GM18870 (cell line): ENCODE measurements around the gene SNX13.
"Not testable (repeated sequence)": the region's sequence is repeated elsewhere in the genome, so short reads cannot be mapped to it uniquely, and the experiment has no call there.

Source experiments
- ATAC-seq: cut with Tn5 transposase; IDR thresholded peaks from one replicate; pipeline ENCODE4 v1.9.1; 2021; ENCODE audit warnings: moderate library complexity; ENCODE audit not compliant: unreplicated experiment

SNX13 gene

DNA sequence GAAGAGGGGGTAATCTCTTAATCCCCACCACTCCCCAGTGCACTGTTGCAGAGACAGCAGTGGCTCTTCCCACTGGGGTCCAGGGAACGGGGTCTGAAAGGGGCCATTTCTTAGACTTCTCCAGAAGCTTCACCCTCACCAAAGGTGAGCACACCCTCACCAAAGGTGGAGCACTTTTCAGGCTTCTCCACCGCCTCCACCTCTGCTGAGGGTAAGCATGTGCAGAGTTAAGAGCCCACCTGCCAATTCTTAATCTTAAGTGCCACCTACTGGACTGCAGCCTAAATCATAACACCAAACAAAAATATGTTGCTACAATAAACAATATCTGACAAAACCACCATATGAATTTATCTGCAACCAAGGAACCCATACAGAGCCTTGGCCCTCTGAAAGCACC lies 27.0 kb downstream of the SNX13 start:
- no peak for ATAC-seq

DNA sequence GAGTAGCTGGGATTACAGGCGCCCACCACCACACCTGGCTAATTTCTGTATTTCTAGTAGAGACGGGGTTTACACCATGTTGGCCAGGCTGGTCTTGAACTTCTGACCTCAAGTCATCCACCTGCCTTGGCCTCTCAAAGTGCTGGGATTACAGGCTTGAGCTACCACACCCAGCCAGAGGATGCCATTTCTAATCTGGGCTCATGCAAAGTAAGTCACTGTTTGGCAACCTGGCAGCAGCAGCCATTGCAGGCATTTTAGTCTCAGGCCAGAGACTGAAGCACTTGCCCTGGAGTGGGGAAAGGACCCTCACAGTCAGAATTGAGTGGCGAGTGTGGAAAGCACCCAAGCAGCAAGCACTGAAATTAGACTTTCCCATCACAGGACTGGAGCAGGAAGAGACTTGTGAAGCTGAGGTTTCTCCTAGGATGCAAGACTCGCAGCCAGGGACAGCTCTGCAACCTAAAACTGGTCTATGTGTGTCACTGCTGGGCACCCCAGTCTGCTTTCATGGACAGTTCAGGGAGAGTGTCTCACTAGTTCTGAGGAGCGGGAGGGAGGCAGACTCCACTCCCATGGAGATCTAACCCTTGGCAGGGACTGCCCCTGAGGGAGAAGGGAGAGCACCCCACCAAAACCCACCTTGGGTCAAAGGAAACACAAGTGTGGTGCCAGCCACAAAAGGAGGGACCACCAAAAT lies 27.6 kb downstream of the SNX13 start:
- no peak for ATAC-seq

DNA sequence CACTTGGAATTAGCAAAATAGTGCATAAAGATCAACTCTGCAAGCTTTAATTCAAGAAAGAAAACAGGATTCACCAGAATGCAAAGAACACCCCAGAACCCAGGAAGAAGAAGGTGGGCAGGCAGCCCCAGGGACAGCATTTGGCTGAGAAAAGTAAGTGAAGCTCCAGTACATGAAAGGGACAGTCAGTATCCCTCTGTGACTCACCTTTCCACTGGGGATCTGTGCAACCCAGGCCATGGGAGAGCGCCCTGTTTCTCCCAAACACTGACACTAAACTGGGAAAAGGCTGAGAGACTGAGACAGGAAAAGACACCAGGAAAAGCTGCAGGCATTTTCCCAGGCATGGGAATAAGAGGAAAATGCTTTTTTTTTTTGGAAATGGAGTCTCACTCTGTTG lies 28.2 kb downstream of the SNX13 start:
- ATAC-seq: no peak

DNA sequence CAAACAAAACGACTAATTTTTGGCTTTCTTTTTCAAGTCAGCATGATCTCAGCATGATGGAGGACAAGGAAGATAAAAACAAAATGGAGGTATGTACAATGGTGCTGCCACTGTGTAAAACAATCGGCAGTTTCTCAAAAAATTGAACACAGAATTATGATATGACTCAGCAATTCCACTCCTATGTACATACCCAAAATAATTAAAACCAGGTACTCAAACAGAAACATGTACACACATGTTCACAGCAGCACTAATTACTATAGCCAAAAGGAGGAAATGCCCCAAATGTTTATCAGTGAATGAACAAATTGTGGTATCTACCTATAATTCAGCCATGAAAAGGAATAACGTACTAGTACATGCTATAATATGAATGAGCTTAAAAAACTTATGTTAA lies 29.9 kb downstream of the SNX13 start:
- ATAC-seq: no peak

DNA sequence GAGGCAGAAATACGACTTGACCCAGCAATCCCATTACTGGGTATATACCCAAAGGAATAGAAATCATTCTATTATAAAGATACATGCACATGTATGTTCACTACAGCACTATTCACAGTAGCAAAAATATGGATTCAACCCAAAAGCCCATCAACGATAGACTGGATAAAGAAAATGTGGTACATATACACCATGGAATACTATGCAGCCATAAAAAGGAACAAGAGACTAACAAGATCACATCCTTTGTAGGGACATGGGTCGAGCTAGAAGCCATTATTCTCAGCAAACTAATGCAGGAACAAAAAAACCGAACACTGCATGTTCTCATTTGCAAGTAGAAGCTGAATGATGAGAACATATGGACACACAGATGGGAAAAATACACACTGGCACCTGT lies 31.0 kb downstream of the SNX13 start:
- ATAC-seq: not testable (repeated sequence)

DNA sequence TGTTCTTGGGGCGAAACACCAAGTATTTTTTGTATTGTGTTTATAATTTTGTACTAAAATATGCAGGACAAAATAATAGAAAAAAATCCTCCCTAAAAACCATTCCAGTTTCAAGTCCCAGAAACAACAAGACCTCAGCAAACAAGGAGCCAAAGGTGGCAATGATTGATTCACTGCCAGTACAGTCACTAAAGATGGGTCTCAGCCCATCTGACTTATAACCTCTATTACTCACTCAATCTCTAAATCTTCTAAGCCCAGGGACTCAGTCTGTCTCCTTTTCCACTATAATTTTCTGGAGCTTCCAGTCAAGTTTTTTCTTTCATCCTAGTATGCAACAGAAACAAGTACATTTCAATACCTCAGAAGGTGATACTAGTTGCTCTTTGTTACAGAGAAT lies 33.3 kb downstream of the SNX13 start:
- ATAC-seq: no peak

DNA sequence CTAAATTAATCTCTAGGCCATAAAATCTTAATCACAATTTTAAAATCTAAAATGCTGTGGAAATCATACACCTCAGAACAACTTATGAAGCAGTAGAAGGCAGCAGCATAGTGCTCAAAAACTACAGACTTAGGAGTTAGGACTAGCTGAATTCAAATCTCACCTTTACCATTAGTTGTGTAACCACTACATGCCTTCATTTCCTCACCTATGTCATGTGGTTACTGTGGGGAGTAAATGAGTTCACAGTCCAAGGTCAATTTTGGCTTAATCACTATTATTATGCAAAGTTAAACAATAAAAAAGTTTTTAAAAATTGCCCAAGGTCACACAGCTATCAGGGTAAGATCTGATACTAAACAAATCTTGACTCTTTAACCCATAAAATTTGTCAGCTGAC lies 37.0 kb downstream of the SNX13 start:
- ATAC-seq: no peak

DNA sequence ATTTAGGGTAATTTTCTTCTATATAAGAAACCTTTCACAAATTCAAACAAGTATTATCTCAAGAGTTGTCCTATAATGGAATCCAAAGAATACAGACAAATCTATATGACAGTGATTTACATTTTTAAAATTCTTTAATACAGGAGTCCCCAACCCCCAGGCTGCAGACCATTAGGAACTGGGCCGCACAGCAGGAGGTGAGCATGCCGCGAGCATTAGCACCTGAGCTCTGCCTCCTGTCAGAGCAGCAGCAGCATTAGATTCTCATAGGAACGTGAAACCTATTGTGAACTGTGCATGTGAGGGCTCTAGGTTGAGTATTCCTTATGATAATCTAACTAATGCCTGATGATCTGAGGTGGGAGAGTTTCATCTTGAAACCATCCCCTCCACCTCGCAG lies 37.7 kb downstream of the SNX13 start:
- no peak for ATAC-seq

DNA sequence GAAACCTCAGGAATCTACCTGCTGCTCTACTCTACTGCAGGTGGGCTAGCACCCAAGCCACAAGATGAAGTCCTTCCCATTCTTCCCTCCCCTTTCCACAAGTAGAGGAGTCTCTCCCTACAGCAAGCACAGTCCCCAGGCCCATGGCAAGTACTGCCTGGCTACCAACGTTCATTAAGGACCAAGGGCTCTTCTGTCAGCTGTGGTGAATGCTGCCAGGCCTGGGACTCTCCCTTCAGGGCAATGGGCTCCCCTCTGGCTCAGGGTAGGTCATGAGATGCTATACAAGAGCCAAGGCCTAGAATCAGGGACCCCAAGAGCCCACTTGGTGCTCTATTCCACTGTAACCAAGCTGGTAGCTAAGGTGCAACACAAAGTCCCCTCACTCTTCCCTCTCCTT lies 39.8 kb downstream of the SNX13 start:
- no peak for ATAC-seq

DNA sequence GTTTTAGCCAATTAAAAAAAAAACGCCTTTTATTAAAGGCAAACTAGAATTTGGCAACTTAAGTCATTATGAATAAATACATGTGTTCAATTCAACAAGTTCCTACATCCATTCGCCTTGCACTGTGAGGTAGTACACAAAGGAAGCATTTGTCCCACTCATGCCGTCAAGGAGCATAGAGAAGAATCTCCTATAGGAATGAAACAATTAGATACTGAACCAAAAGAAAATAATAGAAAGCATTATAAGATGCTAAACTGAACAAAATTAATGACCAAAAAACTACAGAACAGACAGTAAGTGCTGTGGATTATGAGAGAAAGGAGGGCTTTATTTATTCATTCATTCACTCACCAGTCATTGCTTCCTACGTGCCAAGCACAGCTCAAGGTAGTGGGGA lies 42.2 kb downstream of the SNX13 start:
- ATAC-seq: no peak

DNA sequence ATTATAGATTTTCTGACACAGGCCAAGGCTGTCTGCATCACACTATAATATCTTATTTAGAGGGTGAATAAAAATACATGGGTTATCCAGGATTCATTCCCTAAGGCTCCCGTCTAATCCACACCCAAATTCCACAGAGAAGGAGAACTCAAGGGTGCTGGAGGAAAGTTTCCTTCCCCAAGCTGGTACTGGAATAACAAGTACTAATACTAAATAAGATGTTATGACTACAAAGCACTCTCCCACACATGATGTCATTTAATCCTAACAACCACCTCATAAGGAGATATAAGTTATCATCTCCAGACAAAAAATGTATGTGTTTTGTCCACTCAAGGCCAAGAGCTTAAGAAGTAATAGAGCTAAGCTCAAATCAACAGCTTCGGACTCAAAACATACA lies 53.0 kb downstream of the SNX13 start:
- ATAC-seq: no peak

DNA sequence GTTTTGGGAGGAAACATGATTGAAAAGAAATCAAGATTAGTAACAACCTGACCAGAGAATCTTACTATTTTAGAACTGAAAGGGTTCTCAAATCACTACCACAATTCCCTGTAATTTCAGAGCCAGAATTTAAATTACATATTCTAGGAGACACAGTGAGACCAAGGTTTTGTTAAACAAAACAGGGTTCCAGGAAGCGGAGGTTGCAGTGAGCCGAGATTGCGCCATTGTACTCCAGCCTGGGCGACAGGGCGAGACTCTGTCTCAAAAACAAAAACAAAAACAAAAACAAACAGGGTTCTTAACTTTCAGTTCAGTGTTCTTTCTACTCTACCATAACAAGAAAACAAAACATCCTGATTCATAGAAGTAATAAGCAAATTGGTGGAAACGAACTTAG lies 57.6 kb downstream of the SNX13 start:
- no peak for ATAC-seq

DNA sequence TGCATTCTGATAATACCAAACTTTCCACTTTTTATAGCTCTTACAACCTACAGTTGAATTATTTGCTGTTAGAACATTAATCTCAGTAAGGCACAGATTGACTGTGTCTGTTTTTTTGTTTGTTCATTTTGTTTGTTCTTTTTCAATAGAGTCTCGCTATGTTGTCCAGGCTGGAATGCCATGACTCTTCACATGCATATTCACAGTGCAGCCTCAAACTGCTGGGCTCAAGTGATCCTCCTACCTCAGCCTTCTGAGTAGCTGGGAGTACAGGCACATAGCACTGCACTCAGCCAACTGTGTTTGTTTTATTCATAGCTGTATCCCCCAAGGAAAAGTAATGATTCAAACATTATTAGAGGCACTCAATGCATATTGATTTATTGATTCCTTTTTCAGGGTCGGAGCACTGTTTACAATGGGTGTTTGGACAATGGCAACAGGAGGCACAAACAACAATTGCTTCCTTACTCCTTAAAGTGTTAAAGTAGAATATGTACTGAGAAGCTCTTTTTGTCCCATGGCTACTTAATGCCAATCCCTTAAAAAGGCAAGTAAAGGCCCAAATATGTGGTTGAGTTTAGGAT lies 61.1 kb downstream of the SNX13 start:
- ATAC-seq: no peak

DNA sequence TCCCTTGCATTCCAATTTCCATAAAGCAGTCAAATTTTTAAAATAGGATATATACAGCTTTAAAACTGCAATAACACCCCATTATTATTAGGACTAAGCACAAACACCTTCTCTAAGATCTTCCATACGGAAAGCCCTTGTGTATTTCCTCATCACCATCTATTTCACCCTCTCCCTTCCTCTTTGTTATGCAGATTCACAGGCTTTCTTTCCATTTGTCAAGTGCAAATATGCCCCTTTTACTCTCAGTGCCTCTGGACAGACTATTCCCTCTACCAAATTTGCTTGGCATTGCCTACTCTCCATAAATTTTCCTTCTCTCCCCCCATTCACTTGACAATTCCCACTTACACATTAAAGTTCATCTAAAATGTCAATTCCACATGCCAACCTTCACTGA lies 61.7 kb downstream of the SNX13 start:
- ATAC-seq: no peak

DNA sequence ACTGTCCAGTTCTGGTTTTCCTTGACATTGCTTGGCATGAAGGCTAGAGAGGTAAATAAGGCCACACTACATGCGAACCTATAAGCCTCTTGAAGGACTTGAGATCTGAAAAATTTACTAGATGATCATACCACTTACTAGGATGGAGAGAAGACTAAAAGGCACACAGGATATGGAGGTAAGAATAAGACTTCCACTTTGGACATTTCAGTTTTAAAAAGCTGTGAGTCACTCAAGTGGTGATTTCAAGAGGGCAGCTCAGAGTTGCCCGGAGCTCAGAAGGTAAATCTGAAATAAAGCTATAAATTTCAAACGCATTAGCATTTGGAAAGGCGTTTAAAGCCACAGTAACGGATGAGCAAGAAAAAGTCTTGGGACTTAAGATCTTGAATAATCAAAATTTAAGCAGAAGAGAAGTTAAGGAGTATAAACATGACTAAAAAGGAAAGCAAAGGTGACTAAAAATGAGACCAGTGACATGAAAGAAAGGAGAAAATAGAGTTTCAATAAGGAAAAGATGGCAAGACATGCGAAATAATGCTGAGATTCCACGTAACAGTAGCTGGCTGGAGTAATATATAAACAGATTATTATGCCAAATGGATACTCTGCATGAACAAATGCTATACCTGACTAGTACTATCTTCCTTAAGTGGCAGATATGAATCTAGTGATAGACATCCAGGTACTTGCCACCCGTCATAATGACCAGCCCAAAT lies 68.3 kb downstream of the SNX13 start:
- no peak for ATAC-seq

DNA sequence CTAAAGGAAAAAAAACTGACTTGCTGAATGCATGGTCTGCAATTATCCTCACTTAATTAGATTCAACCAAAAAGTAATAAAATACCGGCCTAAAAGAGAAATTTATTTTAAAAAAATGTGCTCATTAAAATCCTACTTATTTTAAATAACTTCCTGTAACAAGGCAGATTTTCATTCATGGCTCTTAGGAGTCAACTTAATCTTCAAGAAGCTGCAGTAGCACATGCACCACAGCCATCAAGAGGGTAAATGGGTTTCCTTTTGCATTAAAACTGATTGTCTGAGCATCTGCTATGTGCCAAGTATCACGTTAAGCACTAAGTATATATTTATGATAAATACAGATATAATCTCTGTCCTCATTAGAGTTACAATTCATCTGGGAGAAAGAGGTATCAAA lies 69.9 kb downstream of the SNX13 start:
- ATAC-seq: no peak

DNA sequence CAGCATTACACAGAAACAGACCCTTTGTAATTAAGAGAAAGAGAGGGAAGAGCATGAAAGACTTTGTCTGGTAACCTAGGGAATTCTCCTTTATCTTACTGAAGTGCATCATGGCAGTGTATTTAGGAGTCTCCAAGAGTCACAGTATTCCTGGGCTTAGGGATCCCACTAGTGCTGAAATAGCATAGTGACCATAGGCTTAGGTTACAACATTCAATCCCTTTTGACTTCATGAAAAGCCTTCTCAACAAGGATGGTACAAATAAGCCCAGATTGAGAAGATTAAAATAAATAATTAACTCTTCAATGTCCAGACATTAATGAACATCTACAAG lies 76.5 kb downstream of the SNX13 start:
- no peak for ATAC-seq

DNA sequence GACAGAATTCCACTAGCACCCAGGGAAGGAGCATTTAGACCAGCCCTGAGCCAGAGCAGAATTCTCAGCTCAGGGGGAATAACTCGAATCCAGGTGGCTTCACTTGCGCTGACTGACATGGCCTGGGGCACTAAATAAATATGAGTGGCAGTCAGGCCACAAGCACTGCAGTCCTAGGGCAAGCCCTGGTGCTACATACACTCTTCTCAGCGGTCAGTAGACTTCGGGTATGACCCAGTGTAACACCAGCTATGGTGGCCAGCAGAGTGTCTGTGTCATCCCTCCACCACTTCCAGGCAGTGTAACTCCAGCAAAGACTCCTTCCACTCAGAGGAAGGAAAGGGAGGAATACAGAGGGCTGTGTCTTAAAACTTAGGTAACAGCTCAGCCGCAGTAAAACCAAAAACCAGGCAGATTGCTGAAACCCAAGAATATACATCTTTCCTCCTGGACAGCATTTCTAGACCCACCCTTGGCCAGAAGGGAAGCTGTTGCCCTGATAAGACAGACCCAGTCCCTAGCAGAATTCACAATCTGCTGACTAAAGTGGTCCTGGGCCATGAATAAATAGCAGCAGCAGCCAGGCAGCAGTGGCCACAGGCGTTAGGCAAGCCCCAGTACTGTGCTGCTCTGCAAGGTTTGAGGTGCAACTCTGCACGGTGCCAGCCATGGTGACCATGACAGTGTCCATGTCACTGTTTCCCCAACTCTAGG lies 77.0 kb downstream of the SNX13 start:
- no peak for ATAC-seq

DNA sequence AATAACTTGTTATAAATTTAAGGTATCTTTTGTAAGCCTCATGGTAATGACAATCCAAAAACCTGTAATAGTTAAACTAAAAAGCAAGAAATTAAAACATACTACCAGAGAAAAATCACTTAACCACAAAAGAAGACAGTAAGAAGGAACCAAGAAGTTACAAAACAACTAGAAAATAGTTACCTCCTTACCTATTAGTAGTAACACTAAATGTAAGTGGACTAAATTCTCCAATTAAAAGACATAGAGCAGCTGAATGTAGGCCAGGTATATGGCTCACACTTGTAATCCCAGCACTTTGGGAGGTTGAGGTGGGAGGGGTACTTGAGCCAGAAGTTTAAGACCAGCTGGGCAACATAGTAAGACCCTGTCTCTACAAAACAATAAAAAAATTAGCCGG lies 84.0 kb downstream of the SNX13 start:
- ATAC-seq: no peak

DNA sequence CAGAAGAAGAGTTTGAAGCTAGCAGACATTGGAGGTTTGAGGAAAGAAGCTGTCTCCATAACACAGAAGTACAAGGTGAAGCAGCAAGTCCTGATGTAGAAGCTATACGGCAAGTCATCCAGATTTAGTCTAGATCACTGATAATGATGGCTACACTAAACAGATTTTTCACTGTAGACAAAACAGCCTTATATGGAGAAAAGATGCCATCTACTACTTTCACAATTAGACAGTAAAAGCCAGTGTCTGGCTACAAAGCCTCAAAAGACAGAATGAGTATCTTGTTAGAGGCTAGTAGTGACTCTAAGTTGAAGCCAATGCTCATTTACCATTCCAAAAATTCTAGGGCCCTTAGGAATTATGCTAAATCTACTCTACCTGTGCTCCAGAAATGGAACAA lies 85.1 kb downstream of the SNX13 start:
- no peak for ATAC-seq

DNA sequence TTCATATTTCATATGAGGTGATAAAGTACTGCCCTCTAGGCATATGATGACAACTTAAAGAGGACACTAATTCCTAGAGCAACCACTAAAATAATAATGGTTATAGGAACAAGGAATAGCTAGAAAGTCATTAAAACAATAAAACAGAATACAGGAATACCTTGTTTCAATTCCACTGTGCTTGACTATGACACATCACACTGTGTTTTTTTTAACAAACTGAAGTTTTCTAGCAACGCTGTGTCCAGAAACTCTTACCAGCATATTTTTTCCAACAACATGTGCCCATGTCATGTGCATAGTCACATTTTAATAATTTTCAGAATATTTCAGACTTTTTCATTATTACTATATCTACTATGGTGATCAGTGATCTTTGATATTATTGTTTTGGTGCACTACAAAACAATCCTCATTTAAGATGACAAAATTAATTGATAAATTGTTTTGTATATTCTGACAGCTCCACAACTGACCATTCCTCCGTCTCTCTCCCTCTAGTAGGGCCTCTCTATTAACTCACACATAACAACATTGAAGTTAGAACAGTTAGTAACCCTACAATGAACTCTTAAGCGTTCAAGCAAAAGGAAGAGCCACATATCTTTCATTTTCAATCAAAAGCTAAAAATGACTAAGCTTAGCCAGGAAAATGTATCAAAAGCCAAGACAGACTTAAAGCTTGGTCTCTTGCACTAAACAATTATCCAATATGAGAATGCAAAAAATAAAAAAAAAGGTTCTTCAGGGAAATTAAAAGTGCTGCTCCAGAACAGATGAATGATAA lies 85.8 kb downstream of the SNX13 start:
- peak; percentile 53 for ATAC-seq
